ENCODE data around the gene CHRDL1.
"Not testable (repeated sequence)": the region's sequence is repeated elsewhere in the genome, so short reads cannot be mapped to it uniquely, and the experiment has no call there.

The CHRDL1 gene

GRCh38 chrX:110741213-110741796, 54.3 kb downstream of the CHRDL1 start:
- no peak for DNase-seq

- DNase-seq: no peak
Observed at GRCh38 chrX:110734894-110735541, 60.6 kb downstream of the CHRDL1 start.

DNA sequence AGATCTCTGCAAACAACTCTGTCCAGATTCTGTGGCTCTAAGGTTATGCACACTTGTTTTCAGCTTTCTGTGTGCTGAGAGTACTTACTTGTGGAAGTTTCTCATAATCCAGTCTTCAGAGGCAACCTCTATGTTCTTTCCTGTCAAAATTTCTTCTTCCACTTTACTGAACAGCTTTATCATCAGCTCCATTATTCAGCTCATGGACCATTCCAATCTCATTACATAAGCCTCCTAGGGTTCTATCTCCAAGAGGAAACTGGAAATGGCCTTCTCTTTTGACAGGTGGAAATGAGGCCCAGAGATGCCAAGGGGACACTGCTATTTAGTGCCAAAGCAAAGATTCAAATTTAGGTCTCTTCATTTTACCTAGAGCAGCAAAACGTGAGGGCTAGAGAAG, 61.3 kb downstream of the CHRDL1 start:
- DNase-seq: no peak

- no peak for DNase-seq
Observed at GRCh38 chrX:110733166-110733565, 62.5 kb downstream of the CHRDL1 start.

- DNase-seq: no peak
Observed at GRCh38 chrX:110732266-110732665, 63.4 kb downstream of the CHRDL1 start.

DNA sequence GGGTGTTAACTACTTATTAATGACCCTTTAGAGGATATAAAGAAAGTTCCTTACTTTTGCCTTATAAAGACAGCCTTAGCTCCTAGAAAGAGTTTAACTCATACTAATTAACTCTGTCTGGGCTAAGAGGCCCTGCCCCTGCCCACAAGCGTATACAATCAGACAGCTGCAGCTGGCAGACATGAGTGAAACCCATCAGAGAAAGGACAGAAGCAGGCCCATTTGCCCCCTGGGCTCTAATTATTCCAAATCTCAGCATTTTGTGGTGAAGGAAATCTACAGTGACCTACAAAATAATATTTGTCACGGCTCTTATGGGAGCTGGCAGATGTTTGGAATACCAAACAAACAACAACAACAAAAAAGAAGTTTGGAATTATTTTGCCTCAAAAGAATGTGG, 71.8 kb downstream of the CHRDL1 start:
- no peak for DNase-seq

- DNase-seq: no peak
Observed at GRCh38 chrX:110722135-110722534, 73.5 kb downstream of the CHRDL1 start.

- DNase-seq: no peak
Observed at GRCh38 chrX:110713666-110714065, 82.0 kb downstream of the CHRDL1 start.

GRCh38 chrX:110706446-110706845, 89.2 kb downstream of the CHRDL1 start:
- DNase-seq: no peak

- DNase-seq: no peak
Observed at GRCh38 chrX:110703641-110704040, 92.0 kb downstream of the CHRDL1 start.

DNA sequence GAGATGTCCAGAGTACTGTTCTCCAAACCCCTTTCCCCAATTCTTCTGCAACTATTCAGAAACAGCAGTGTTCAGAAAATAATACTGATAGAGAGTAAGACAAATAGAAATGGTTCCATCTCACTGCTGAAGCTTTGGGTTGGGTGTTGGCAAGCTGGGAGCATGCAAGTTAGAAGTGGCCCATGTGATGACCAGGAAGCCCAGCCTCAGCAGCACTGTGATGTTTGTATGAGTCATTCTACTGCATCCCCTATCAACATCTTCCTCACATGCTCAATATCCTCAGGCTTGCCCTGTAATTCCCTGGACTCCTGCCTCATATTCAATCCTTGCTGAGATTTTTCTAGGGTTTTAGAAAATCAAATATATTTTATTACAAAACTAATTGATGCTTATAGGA, 96.5 kb downstream of the CHRDL1 start:
- DNase-seq: no peak

DNA sequence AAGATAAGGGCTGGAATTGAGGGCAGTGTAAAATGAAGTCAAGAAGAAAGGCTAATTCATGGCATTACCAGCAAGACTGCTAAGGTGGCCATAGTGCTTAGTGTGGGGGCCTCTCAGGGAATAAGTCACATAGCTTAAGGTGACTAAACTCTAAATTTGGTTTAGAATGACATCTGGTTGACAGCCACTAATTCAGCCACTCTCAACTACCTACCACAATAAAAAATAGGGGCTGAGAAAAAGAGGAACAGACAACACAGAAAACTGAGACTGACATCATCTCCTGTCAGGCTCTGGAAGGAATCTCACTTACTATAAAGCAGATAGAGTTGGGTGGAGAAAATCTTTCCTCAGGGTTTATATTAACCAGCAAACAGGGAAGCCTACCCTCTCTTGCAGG, 96.9 kb downstream of the CHRDL1 start:
- no peak for DNase-seq

- no peak for DNase-seq
Observed at GRCh38 chrX:110692866-110693265, 102.8 kb downstream of the CHRDL1 start.

DNA sequence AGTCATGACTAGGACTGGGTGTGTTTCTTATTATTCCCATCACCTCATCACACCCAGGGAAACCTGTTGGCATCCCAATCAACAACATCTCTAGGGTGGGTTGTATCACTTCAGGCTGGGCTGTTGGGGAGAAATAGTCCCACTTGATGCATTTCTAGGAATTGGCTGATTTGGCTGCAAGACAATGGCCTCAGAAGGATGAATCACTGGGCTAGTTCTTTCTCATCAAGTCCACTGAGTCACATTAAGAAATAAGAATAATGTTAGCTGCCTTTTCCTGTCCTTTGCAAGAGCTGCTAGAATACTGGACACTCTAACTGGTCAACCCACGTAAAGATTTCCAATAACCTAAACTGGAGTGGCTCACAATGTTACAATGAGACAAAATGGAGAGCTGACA, 104.2 kb downstream of the CHRDL1 start:
- DNase-seq: no peak

- DNase-seq: no peak
Observed at GRCh38 chrX:110684653-110685052, 111.0 kb downstream of the CHRDL1 start.

DNA sequence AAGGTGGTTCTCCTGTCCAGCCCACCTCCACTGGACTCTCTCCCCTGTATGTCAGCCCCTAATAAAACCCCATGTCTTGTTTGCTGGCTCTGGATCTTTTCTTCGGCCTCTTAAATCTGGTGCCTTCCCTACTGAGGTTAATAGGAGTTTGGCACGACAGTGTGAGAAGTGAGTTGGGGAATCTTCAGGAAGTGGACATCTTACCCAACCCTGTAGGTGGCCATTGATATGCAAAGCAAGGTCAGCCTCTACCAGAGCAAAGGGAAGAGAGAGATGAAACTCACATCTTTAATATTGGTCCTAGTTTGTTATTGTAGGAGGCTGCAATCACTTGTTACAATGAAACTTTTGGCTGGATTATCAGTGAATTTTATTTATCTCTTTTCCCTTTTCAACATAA, 111.7 kb downstream of the CHRDL1 start:
- DNase-seq: no peak

DNA sequence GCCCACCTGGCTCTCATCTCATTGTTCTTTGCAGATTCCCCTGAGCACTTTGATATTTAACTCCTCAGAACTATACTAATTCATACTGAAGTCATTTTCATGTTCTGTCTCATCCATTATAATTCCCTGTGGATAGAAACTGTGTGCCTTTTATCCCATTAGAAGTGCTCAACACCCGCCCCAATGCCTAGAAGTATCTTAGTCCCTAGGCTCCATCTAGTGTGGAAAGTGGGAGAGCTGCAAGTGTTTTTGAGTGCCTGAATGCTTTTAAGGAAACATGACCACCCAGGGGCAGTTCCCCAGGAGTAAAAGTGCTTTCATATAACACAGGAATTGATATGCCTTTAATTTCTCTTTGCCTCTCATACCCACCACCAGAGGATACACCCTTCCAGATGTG, 117.0 kb downstream of the CHRDL1 start:
- no peak for DNase-seq

DNA sequence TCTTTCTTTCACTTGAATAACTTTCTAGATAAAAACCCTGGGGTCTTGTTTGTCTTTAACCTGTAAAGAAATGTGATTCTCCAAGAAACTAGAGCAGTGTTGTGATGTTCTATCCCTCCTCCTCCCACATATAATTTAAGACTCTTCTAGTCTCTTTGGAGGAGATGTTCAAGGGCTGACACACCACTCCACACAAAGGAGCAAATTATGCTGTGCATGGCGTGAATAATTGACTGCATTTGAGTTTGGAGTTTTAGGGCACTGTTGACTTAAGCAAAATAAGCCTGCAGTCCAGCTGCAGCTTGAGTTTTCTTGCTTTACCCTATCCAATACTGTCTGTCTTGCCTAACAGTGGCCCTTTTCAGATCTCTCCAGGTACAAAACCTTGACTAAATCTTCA, 119.7 kb downstream of the CHRDL1 start:
- DNase-seq: no peak

GRCh38 chrX:110671068-110671803, 124.4 kb downstream of the CHRDL1 start:
- DNase-seq: no peak

DNA sequence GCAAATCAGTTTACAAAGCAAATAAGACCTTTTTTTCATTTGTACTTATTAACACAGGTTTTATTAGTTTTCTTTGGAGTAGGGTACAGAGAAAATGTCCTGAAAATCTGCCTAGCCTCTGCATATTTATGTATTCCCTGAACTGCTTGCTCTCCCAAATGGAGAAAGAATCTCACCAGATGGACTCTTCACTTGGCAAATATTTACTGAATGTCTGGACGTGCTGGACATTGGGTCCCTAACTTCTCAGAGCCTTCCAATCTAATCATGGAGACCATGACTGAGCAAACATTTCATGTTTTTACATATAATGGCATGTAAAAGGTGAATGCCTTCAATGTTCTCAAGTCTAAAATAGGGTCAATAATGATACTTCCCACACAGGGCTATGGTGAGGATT, 126.0 kb downstream of the CHRDL1 start:
- DNase-seq: no peak

DNA sequence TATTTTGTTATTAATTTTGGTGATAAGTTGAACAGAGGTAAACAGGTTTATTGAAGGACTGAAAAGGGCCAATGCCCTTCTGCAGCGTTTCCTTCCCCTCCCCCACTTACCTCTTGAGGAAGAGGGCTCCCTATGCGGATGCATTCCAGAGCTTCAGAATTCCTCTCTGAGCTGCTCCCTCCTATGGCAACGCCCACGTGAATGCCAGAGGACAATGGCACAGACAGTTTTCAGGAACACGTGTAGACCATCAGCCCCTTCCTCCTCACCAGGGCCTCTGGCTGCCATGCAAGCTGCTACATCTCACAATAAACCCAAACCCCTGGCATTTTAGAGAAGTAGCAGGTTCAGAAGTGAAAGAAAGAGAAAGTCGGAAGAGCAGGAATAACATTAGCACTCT, 127.9 kb downstream of the CHRDL1 start:
- DNase-seq: no peak

DNA sequence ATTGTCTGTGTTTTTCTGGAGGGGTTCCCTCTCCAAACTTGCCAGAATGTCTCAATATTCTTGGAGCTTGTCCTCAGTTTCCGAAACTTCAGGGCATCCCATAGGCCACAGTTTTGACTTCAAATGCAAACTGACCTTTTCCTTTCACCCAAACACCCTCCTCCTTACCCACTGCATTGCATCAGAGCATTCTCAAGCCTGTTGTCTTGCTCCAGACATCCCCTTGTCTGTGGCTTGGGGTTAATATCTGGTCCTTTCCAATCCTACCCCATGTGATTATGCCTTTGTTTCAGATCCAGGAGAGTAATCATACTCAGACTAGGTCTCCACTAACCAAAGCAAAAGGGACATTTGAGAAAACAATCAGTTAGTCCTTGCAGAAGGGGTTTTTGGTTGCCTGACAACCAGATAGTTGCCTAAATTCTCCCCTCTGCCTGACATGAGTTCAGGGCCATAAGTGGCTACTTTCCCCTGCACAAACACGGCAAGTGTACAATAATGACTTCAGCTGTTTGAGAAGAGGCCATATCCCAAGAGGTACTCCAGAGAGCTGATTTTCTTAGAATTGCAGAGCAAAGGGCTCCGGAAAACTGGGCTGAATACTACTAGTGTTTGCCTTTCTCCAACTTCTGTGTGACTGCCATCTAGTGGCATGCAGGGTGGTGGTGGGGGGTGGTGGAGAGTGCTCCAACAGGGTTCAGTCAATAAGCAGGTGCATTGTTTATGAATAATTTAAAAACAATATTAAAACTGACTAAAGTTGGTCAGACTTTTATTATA, 130.2 kb downstream of the CHRDL1 start:
- no peak for DNase-seq

GRCh38 chrX:110657073-110657472, 138.5 kb downstream of the CHRDL1 start:
- no peak for DNase-seq

- not testable (repeated sequence) for DNase-seq
Observed at GRCh38 chrX:110654280-110654679, 141.3 kb downstream of the CHRDL1 start.

Measured in NCI-H748 treated with DMSO at 0.1 percent for 48 hours (cell line).